ENCODE data around the gene RNU1-2.
"Not testable (repeated sequence)": the region's sequence is repeated elsewhere in the genome, so short reads cannot be mapped to it uniquely, and the experiment has no call there.

RNU1-2 gene

DNA sequence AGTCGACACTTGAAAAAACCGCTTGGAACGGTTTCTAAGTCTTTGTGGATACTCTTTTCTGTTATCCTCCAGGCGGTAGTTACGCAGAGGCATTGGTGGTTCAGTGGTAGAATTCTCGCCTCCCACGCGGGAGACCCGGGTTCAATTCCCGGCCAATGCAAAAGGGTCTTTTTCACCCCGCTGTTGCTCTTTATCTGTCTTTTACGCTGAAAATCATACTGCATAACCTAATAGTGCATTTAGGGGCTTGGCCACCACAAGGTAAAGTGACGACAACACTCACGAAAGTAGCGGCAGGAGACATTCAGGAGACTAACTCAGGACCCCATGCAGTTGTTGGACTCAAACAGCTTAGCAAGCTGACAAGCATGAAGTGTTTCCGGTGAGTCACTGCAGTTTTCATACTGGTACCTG, 33.9 kb upstream of the RNU1-2 start:
- H3K9ac ChIP-seq (ENCODE audit: low read length); H3K36me3 ChIP-seq (ENCODE audit: control insufficient read depth in 1 of 2, insufficient read depth in 2 of 2, low read length in 2 of 2): not testable (repeated sequence)

DNA sequence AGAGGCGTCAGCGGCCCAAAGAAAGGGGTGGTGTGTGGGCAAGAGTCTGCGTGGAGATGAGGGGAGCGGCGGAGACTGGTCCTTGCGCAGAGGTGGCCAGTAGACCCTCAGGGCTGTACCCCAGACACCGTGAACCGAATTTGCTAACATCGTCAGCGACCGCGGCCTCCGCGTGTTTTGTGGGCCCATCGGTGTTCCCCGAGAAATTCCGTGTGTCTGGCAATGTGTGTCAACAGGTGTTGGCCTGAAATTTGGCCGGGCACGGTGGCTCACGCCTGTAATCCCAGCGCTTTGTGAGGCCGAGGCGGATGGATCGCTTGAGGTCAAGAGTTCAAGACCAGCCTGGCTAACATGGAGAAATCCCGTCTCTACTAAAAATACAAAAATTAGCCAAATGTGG, 33.4 kb upstream of the RNU1-2 start:
- not testable (repeated sequence) for H3K4me3 ChIP-seq (ENCODE audit: low read depth, low read length); H3K9me3 ChIP-seq (ENCODE audit: insufficient read depth, low read depth, low read length); H2BK5ac ChIP-seq (ENCODE audit: low read depth, low read length, poor library complexity); H3K18ac ChIP-seq (ENCODE audit: low read length); H3K27me3 ChIP-seq (ENCODE audit: insufficient read depth, low read length); H4K8ac ChIP-seq (ENCODE audit: low read depth, low read length); H3K23ac ChIP-seq (ENCODE audit: low read length); H2BK12ac ChIP-seq (ENCODE audit: low read length); H3K9ac ChIP-seq (ENCODE audit: low read length); H3K4me2 ChIP-seq (ENCODE audit: low read length); H4K12ac ChIP-seq (ENCODE audit: low read depth, low read length); H3K4ac ChIP-seq (ENCODE audit: low read depth, low read length); H3K36me3 ChIP-seq (ENCODE audit: control insufficient read depth in 1 of 2, insufficient read depth in 2 of 2, low read length in 2 of 2); H3K79me1 ChIP-seq (ENCODE audit: low read length); H4K91ac ChIP-seq (ENCODE audit: low read depth, low read length); H2AFZ ChIP-seq (ENCODE audit: insufficient read depth, low read length, poor library complexity); H3K79me2 ChIP-seq (ENCODE audit: control insufficient read depth, insufficient read depth, low read length, poor library complexity); H3K27ac ChIP-seq (ENCODE audit: low read depth, low read length); H3K4me1 ChIP-seq (ENCODE audit: control insufficient read depth in 1 of 2, insufficient read depth in 2 of 2, low read length in 2 of 2); H2AK5ac ChIP-seq (ENCODE audit: low read length); H3K14ac ChIP-seq (ENCODE audit: low read length); H2BK120ac ChIP-seq (ENCODE audit: insufficient read depth, low read length, poor library complexity)
- WGBS (ENCODE audit: extremely low coverage, insufficient coverage, insufficient read length), result no CpG with 5 or more reads among the region's 25 CpGs
- DNase-seq, result peak in 1 of 2 donors; percentile 19

More for the DNA sequence above, 33.9 kb upstream of the RNU1-2 start:
- H3K9me3 ChIP-seq (ENCODE audit: insufficient read depth, low read depth, low read length); H3K4ac ChIP-seq (ENCODE audit: low read depth, low read length); H3K79me1 ChIP-seq (ENCODE audit: low read length); H4K8ac ChIP-seq (ENCODE audit: low read depth, low read length); H2BK5ac ChIP-seq (ENCODE audit: low read depth, low read length, poor library complexity); H3K4me3 ChIP-seq (ENCODE audit: low read depth, low read length); H3K23ac ChIP-seq (ENCODE audit: low read length); H2BK120ac ChIP-seq (ENCODE audit: insufficient read depth, low read length, poor library complexity); H2AFZ ChIP-seq (ENCODE audit: insufficient read depth, low read length, poor library complexity); H2AK5ac ChIP-seq (ENCODE audit: low read length); H3K27ac ChIP-seq (ENCODE audit: low read depth, low read length); H3K4me2 ChIP-seq (ENCODE audit: low read length); H2BK12ac ChIP-seq (ENCODE audit: low read length); H3K27me3 ChIP-seq (ENCODE audit: insufficient read depth, low read length); H4K12ac ChIP-seq (ENCODE audit: low read depth, low read length); H4K91ac ChIP-seq (ENCODE audit: low read depth, low read length); H3K14ac ChIP-seq (ENCODE audit: low read length); H3K79me2 ChIP-seq (ENCODE audit: control insufficient read depth, insufficient read depth, low read length, poor library complexity); H3K18ac ChIP-seq (ENCODE audit: low read length); H3K4me1 ChIP-seq (ENCODE audit: control insufficient read depth in 1 of 2, insufficient read depth in 2 of 2, low read length in 2 of 2): not testable (repeated sequence)
- peak; percentile 48 to 69 for DNase-seq
- WGBS (ENCODE audit: extremely low coverage, insufficient coverage, insufficient read length), result no CpG with 5 or more reads among the region's 16 CpGs

DNA sequence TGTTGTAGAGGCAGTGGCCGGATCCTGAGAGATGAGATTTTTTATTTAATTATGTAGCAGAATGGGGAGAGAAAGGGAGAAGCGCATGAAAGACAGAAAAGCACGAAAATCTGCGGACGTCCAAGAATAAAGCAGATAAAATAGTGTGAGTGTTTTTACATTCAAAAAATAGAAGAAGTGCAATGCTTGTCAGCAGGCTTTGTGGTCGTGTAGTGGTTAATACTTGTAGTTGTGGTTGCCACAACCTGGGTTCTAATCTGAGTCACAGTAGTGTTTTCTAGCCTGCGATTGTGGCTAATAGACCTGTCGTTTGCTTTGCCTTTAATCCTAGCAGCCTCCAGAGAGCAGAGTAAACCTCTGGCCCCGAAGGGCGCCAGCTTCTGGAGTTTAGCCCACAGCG, 32.8 kb upstream of the RNU1-2 start:
- not testable (repeated sequence) for H4K8ac ChIP-seq (ENCODE audit: low read depth, low read length); H3K23ac ChIP-seq (ENCODE audit: low read length); H3K4me2 ChIP-seq (ENCODE audit: low read length); H2AFZ ChIP-seq (ENCODE audit: insufficient read depth, low read length, poor library complexity); H3K4ac ChIP-seq (ENCODE audit: low read depth, low read length); H3K36me3 ChIP-seq (ENCODE audit: control insufficient read depth in 1 of 2, insufficient read depth in 2 of 2, low read length in 2 of 2); H2AK5ac ChIP-seq (ENCODE audit: low read length); H3K9me3 ChIP-seq (ENCODE audit: insufficient read depth, low read depth, low read length); H2BK12ac ChIP-seq (ENCODE audit: low read length); H4K91ac ChIP-seq (ENCODE audit: low read depth, low read length); H3K79me2 ChIP-seq (ENCODE audit: control insufficient read depth, insufficient read depth, low read length, poor library complexity); H3K18ac ChIP-seq (ENCODE audit: low read length); H3K27ac ChIP-seq (ENCODE audit: low read depth, low read length); H3K79me1 ChIP-seq (ENCODE audit: low read length); H4K12ac ChIP-seq (ENCODE audit: low read depth, low read length); H3K14ac ChIP-seq (ENCODE audit: low read length); H2BK120ac ChIP-seq (ENCODE audit: insufficient read depth, low read length, poor library complexity); H3K4me1 ChIP-seq (ENCODE audit: control insufficient read depth in 1 of 2, insufficient read depth in 2 of 2, low read length in 2 of 2); H3K27me3 ChIP-seq (ENCODE audit: insufficient read depth, low read length); H2BK5ac ChIP-seq (ENCODE audit: low read depth, low read length, poor library complexity); H3K4me3 ChIP-seq (ENCODE audit: low read depth, low read length); H3K9ac ChIP-seq (ENCODE audit: low read length); DNase-seq
- no CpG with 5 or more reads among the region's 11 CpGs for WGBS (ENCODE audit: extremely low coverage, insufficient coverage, insufficient read length)

DNA sequence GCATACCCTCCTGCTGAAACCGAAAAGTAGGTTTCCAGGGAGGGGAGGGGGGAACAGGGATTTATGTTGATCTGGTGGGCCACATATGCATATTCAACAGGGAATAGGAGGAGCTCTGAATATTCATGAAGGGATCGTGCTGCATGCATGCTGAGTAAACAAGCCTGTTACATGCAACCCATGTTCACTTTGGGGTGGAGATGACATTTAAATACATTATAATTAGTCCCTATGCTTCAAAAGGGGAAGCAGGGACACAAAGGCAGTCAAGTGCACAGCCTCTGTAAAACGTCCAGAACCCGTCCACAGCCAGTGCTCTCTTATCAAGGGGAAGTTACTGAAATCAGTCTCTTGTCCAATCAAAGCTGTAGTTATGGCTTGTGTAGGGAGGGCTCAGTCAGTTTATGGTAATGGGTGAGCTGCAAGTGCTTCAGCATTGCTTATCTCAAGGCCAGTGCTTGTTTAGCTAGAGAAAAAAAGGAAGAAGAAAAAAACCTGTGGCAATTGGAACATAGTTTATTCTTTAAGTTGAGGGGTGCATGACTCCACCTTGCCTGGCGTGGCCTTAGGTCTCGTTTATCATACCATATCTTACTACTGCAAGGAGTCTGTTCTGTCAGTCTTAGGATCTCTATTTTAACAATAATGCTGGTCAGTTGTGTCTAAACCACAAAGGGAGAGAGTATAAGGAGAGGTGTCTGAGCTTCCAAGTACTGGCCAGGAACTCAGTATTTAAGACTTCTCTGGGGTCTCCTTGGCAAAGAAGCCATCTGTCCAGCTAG, 28.7 kb upstream of the RNU1-2 start:
- H4K8ac ChIP-seq (ENCODE audit: low read depth, low read length); H3K27me3 ChIP-seq (ENCODE audit: insufficient read depth, low read length); H3K4me3 ChIP-seq (ENCODE audit: low read depth, low read length); H3K9ac ChIP-seq (ENCODE audit: low read length); H3K4me1 ChIP-seq (ENCODE audit: control insufficient read depth in 1 of 2, insufficient read depth in 2 of 2, low read length in 2 of 2); H4K91ac ChIP-seq (ENCODE audit: low read depth, low read length); H3K4ac ChIP-seq (ENCODE audit: low read depth, low read length); H2BK5ac ChIP-seq (ENCODE audit: low read depth, low read length, poor library complexity); H4K12ac ChIP-seq (ENCODE audit: low read depth, low read length); H3K79me2 ChIP-seq (ENCODE audit: control insufficient read depth, insufficient read depth, low read length, poor library complexity); H3K18ac ChIP-seq (ENCODE audit: low read length); H2BK12ac ChIP-seq (ENCODE audit: low read length); H3K79me1 ChIP-seq (ENCODE audit: low read length); H3K23ac ChIP-seq (ENCODE audit: low read length); H2AFZ ChIP-seq (ENCODE audit: insufficient read depth, low read length, poor library complexity); H2BK120ac ChIP-seq (ENCODE audit: insufficient read depth, low read length, poor library complexity); H3K14ac ChIP-seq (ENCODE audit: low read length); H2AK5ac ChIP-seq (ENCODE audit: low read length); DNase-seq; H3K9me3 ChIP-seq (ENCODE audit: insufficient read depth, low read depth, low read length); H3K27ac ChIP-seq (ENCODE audit: low read depth, low read length); H3K4me2 ChIP-seq (ENCODE audit: low read length); H3K36me3 ChIP-seq (ENCODE audit: control insufficient read depth in 1 of 2, insufficient read depth in 2 of 2, low read length in 2 of 2): not testable (repeated sequence)
- no CpG with 5 or more reads among the region's 6 CpGs for WGBS (ENCODE audit: extremely low coverage, insufficient coverage, insufficient read length)
